ENCODE results near the gene TSPAN9.

GRCh38 chr12:3076730-3077571, at the start of gene TSPAN9:
- TF ChIP-seq CTCF (IDR thresholded peaks at IDR 0.05), result no peak
- TF ChIP-seq EP300 (IDR thresholded peaks at IDR 0.05), result no peak
